Peyer's patch (tissue), 4 donors: Measurements from ENCODE around the gene FOXP4.

Experiments
- POLR2A ChIP-seq, 2 donors: fragments of 450-650 bp; IDR thresholded peaks; one replicate each; pipeline ENCODE4 v1.5.1; 2017; ENCODE audit warnings: antibody characterized with exemption in 2 of 2, mild to moderate bottlenecking in 2 of 2, moderate library complexity in 2 of 2
- TF ChIP-seq, protein P1 (sequence below), 6 experiments: fragments of 450-650 bp in 4 of 6; fragments of 200-600 bp in 2 of 6; sonication (generic) in 1 of 6; IDR thresholded peaks; one replicate each; pipeline ENCODE4 v1.5.1; 2017 to 2019; ENCODE audit warnings: antibody characterized with exemption in 6 of 6, mild to moderate bottlenecking in 3 of 6, moderate library complexity in 1 of 6

- TF ChIP-seq, protein P1, sequence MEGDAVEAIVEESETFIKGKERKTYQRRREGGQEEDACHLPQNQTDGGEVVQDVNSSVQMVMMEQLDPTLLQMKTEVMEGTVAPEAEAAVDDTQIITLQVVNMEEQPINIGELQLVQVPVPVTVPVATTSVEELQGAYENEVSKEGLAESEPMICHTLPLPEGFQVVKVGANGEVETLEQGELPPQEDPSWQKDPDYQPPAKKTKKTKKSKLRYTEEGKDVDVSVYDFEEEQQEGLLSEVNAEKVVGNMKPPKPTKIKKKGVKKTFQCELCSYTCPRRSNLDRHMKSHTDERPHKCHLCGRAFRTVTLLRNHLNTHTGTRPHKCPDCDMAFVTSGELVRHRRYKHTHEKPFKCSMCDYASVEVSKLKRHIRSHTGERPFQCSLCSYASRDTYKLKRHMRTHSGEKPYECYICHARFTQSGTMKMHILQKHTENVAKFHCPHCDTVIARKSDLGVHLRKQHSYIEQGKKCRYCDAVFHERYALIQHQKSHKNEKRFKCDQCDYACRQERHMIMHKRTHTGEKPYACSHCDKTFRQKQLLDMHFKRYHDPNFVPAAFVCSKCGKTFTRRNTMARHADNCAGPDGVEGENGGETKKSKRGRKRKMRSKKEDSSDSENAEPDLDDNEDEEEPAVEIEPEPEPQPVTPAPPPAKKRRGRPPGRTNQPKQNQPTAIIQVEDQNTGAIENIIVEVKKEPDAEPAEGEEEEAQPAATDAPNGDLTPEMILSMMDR (IDR thresholded peaks at IDR 0.05): no peak
- TF ChIP-seq POLR2A (IDR thresholded peaks at IDR 0.05): no peak
Measured at GRCh38 chr6:41646026-41646795, 100.0 kb downstream of the FOXP4 start.
